Mucosa of rectum (tissue), 2 donors: ENCODE results near the gene FXYD3.

ENCODE experiments used
- H3K27ac ChIP-seq, 2 donors: one replicate each; pipeline ENCODE4 v1.7.0; 2013; ENCODE audit warnings: inconsistent platforms in 2 of 2, low read depth in 2 of 2, low read length in 2 of 2
- H3K27me3 ChIP-seq, 2 donors: one replicate each; pipeline ENCODE4 v1.7.0; 2013; ENCODE audit warnings: low read length in 2 of 2; ENCODE audit not compliant: control insufficient read depth in 2 of 2, insufficient read depth in 2 of 2
- H3K36me3 ChIP-seq, 2 donors: one replicate each; pipeline ENCODE4 v1.7.0; 2013; ENCODE audit warnings: low read length in 2 of 2; ENCODE audit not compliant: control insufficient read depth in 2 of 2, insufficient read depth in 2 of 2
- H3K4me1 ChIP-seq, 2 donors: one replicate each; pipeline ENCODE4 v1.7.0; 2013; ENCODE audit warnings: low read length in 2 of 2, mild to moderate bottlenecking in 1 of 2; ENCODE audit not compliant: control insufficient read depth in 2 of 2, insufficient read depth in 2 of 2
- H3K4me3 ChIP-seq, 2 donors: one replicate each; pipeline ENCODE4 v1.7.0; 2013; ENCODE audit warnings: low read length in 2 of 2
- H3K9ac ChIP-seq, 2 donors: one replicate each; pipeline ENCODE4 v1.7.0; 2013; ENCODE audit warnings: low read length in 2 of 2, low read depth in 1 of 2, mild to moderate bottlenecking in 1 of 2
- H3K9me3 ChIP-seq, 2 donors: one replicate each; pipeline ENCODE4 v1.7.0; 2013; ENCODE audit warnings: low read length in 2 of 2; ENCODE audit not compliant: control insufficient read depth in 2 of 2
- donor health status: healthy.
- donor health status: Normal muscosa, but diverticular disease.

Gene FXYD3

GRCh38 chr19:35075202-35076025, 40.2 kb upstream of the FXYD3 start:
- Histone ChIP-seq H3K4me1 (no peaks in the 10 kb centered on the region), H3K36me3 (no peaks in the 10 kb centered on the region), H3K9me3 (peaks cover 0 to 3% of the 10 kb centered on the region in 2 donors), H3K27me3 (no peaks in the 10 kb centered on the region), H3K27ac (no peak overlapping the region), H3K9ac (no peak overlapping the region), H3K4me3 (no peak overlapping the region)

DNA sequence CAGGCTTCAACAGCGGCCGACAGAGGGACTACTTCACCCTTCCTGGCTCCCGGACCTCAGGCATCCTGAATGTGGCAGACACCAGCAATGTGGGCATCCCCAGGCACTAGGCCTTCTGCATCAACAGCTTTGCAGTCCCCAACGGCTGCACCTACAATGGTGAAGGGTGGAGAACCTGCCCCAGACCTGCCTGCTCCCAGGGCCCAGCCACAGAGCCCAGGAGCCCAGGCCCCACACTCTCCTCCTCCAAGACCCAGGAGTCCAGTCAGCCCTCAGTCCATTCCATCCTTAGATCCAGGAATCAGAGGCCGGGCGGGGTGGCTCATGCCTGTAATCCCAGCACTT, 39.6 kb upstream of the FXYD3 start:
- Histone ChIP-seq H3K4me1 (no peaks in the 10 kb centered on the region), H3K4me3 (no peak overlapping the region), H3K9ac (no peak overlapping the region), H3K9me3 (no peaks in the 10 kb centered on the region), H3K36me3 (no peaks in the 10 kb centered on the region), H3K27me3 (no peaks in the 10 kb centered on the region), H3K27ac (no peak overlapping the region)

GRCh38 chr19:35076657-35077056, 39.0 kb upstream of the FXYD3 start:
- Histone ChIP-seq H3K9ac (no peak overlapping the region), H3K27me3 (no peaks in the 10 kb centered on the region), H3K36me3 (no peaks in the 10 kb centered on the region), H3K4me1 (no peaks in the 10 kb centered on the region), H3K27ac (no peak overlapping the region), H3K9me3 (no peaks in the 10 kb centered on the region), H3K4me3 (no peak overlapping the region)

GRCh38 chr19:35077411-35078223, 38.0 kb upstream of the FXYD3 start:
- no peak overlapping the region for H3K27ac ChIP-seq
- H3K27me3 ChIP-seq: no peaks in the 10 kb centered on the region
- no peaks in the 10 kb centered on the region for H3K36me3 ChIP-seq
- no peaks in the 10 kb centered on the region for H3K9me3 ChIP-seq
- H3K4me3 ChIP-seq: no peak overlapping the region
- H3K9ac ChIP-seq: no peak overlapping the region
- H3K4me1 ChIP-seq: no peaks in the 10 kb centered on the region

- Histone ChIP-seq H3K4me3 (no peak overlapping the region), H3K36me3 (no peaks in the 10 kb centered on the region), H3K4me1 (no peaks in the 10 kb centered on the region), H3K27ac (no peak overlapping the region), H3K27me3 (no peaks in the 10 kb centered on the region), H3K9ac (no peak overlapping the region), H3K9me3 (no peaks in the 10 kb centered on the region)
Observed at GRCh38 chr19:35079826-35080225, 35.8 kb upstream of the FXYD3 start.

DNA sequence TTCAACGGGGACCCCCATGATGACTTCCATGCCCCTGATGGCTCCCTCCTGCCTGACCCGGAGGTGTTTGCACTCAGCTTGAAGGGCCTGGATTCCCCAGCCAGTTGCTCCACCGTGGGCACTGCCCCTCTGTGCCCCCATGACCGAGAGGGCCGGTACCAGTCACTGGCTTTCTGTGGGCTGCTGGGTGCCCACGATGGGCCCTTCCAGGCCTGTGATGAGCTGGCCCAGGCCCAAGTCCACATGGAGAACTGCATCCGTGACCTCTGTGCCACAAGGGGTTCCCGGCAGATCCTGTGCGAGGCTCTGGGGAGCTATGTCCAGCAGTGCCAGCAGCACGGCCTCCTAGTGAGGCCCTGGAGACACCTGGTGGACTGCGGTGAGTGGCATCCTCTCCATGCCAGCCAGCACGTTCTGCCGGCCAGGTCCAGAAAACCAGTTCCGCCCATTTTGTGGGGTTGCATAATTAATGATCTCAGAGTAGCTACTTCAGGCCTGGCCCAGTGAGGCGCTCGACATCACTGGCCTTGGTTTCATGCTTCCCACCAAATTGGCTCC, 34.9 kb upstream of the FXYD3 start:
- H3K27ac ChIP-seq: no peak overlapping the region
- H3K9ac ChIP-seq: no peak overlapping the region
- no peaks in the 10 kb centered on the region for H3K36me3 ChIP-seq
- no peak overlapping the region for H3K4me3 ChIP-seq
- H3K9me3 ChIP-seq: no peaks in the 10 kb centered on the region
- peaks cover 0 to 3% of the 10 kb centered on the region in 2 donors for H3K4me1 ChIP-seq
- no peaks in the 10 kb centered on the region for H3K27me3 ChIP-seq

DNA sequence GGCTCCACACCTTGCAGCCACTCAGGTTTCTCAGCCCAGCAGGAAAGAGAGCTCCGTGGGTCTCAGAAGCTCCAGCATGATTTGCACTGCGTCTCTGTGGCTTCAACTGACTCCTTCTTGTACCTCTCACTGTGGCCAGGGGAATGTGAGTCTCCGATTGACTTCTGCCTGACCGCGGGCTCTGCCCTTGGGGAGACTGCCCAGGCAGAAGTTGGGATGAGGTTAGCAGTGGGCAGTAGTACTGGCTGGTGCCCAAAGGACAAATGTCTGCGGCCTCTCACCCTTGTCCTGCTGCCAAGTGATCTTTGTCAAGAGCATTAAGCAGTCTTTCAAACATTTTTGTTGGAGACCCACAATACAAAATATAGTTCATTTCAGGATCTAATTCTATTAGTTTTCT, 34.4 kb upstream of the FXYD3 start:
- no peak overlapping the region for H3K27ac ChIP-seq
- no peaks in the 10 kb centered on the region for H3K27me3 ChIP-seq
- H3K4me1 ChIP-seq: peaks cover 0 to 3% of the 10 kb centered on the region in 2 donors
- no peak overlapping the region for H3K9ac ChIP-seq
- no peaks in the 10 kb centered on the region for H3K9me3 ChIP-seq
- no peak overlapping the region for H3K4me3 ChIP-seq
- no peaks in the 10 kb centered on the region for H3K36me3 ChIP-seq

GRCh38 chr19:35083691-35084508, 31.7 kb upstream of the FXYD3 start:
- no peak overlapping the region for H3K9ac ChIP-seq
- no peaks in the 10 kb centered on the region for H3K9me3 ChIP-seq
- H3K27ac ChIP-seq: no peak overlapping the region
- peaks cover 0 to 3% of the 10 kb centered on the region in 2 donors for H3K4me1 ChIP-seq
- H3K27me3 ChIP-seq: peaks cover 0 to 3% of the 10 kb centered on the region in 2 donors
- no peaks in the 10 kb centered on the region for H3K36me3 ChIP-seq
- no peak overlapping the region for H3K4me3 ChIP-seq

- Histone ChIP-seq H3K9me3 (no peaks in the 10 kb centered on the region), H3K27me3 (peaks cover 0 to 3% of the 10 kb centered on the region in 2 donors), H3K36me3 (no peaks in the 10 kb centered on the region), H3K4me1 (peaks cover 0 to 3% of the 10 kb centered on the region in 2 donors), H3K4me3 (no peak overlapping the region), H3K9ac (no peak overlapping the region), H3K27ac (no peak overlapping the region)
Observed at GRCh38 chr19:35084509-35084762, 31.2 kb upstream of the FXYD3 start.

DNA sequence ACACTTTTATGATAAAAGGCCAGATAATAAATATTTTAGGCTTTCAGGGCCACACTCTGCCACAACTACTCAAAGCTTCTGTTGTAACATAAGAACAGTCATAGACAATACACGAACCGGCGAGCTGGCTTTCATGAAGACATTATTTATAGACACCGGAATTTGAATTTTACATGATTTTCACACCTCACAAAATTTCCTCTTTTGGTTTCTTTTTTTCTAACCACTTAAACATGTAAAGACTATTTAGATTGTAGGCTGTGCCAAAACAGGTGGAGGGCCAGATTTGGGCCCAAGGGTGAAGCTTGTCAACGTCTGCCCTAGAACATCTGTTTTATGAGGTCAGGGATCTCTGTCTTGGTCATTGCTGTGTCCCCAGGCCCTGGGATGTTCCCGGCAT, 29.7 kb upstream of the FXYD3 start:
- Histone ChIP-seq H3K4me3 (no peak overlapping the region), H3K27me3 (peaks cover 0 to 3% of the 10 kb centered on the region in 2 donors), H3K4me1 (peaks cover 0 to 3% of the 10 kb centered on the region in 2 donors), H3K36me3 (no peaks in the 10 kb centered on the region), H3K9me3 (no peaks in the 10 kb centered on the region), H3K9ac (no peak overlapping the region), H3K27ac (no peak overlapping the region)
